WI38 (cell line): ENCODE results near the gene SERPINB13.

ENCODE experiments used
- H3K4me3 ChIP-seq: 2 replicates; pipeline ENCODE4 v1.5.1; 2011; ENCODE audit warnings: low read depth, mild to moderate bottlenecking, control low read depth, low read length
- TF ChIP-seq, protein P1 (sequence below): IDR thresholded peaks from 2 replicates; pipeline ENCODE4 v1.5.1; 2012; ENCODE audit warnings: low read depth, mild to moderate bottlenecking, control low read depth, low read length

The SERPINB13 gene

DNA sequence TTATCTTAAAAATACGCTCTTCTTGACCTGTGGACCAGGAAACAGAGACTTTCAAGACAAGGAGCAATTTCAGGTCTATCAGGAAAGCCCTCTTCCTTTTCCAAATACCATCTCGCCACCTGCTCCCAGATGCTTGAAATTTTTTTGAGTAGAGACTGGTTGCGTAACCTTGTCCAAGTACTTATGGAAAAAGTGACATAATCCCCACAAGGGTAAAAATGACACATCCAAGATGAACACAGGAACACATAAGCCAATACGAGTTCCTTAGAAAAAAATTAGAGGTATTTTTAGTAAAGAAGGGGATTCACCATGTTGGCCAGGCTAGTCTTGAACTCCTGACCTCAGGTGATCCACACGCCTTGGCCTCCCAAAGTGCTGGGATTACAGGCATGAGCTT is 1.8 kb downstream of the SERPINB13 start:
- TF ChIP-seq, protein P1, sequence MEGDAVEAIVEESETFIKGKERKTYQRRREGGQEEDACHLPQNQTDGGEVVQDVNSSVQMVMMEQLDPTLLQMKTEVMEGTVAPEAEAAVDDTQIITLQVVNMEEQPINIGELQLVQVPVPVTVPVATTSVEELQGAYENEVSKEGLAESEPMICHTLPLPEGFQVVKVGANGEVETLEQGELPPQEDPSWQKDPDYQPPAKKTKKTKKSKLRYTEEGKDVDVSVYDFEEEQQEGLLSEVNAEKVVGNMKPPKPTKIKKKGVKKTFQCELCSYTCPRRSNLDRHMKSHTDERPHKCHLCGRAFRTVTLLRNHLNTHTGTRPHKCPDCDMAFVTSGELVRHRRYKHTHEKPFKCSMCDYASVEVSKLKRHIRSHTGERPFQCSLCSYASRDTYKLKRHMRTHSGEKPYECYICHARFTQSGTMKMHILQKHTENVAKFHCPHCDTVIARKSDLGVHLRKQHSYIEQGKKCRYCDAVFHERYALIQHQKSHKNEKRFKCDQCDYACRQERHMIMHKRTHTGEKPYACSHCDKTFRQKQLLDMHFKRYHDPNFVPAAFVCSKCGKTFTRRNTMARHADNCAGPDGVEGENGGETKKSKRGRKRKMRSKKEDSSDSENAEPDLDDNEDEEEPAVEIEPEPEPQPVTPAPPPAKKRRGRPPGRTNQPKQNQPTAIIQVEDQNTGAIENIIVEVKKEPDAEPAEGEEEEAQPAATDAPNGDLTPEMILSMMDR, result no peak
- H3K4me3 ChIP-seq, result no peak overlapping the region

DNA sequence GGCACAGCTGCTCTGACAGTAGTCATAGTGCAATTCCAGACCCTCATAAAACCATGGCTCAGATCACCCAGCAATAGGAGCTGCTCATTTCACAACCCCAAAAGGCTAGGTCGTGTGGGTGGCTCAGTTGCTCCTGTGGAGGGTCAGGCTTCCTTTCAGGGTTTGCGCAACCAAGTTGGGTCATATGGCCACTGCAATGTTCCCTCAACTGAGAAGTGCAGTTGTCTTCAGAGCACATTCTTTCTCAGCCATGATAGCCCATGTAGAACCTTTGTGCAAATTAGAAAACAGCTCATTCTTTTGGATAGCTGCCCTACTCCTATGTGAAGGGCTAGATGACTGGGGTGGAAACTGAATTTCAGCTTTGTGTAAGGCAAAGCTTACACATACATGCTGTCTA is 3.2 kb downstream of the SERPINB13 start:
- no peak overlapping the region for H3K4me3 ChIP-seq
- TF ChIP-seq, protein P1, result no peak

DNA sequence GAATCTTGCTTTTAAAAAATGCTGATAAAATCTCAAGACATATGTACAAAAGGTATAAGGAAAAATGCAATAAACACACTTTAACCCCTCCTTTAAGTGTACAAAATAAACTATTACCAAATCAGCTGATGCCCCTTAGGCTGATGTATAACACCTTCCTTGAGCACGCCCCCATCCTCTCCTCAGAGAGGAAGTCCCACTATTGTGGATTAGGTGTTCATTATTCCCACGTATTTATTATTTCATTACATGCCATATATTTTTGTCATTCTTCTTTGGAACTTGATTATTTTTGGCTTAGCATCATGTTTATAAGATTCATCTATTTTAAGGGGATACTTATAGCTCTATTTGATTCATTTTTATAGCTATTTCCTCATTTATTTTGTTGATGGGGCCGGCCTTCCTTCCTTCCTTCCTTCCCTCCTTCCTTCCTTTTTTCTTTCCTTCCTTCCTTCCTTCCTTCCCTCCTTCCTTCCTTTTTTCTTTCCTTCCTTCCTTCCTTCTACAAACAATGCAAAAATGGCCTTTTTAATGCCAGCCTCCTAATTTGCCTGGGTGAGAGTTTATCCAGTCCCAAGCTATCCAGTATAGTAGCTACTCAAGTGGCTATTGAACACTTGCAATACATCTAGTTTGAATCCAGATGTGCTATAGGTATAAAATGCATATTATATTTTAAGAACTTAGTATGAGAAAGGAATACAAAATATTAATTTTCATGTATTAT is 4.0 kb downstream of the SERPINB13 start:
- TF ChIP-seq, protein P1, result no peak

GRCh38 chr18:63591725-63592124 is 4.6 kb downstream of the SERPINB13 start:
- TF ChIP-seq, protein P1, result no peak

More for the DNA sequence above, 4.0 kb downstream of the SERPINB13 start:
- H3K4me3 ChIP-seq, result no peak overlapping the region

DNA sequence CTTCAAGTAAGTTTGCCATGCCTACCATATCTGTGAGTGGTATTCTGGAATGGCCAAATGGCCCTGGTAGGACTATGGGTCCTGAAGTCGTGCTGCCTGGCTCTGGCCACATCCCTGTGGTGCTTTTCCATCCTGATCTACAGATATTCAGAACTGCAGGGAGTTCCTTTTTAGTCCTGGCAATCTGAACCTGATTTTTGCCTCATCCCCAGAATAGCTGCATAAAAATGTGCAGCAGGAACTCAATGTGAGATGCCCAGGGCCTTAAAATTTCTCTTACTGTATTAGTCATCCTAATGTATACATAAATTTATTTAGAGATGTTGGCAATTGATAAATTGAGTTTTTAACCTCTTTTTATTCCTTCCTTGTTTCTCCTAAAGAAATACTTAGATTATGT is 5.3 kb downstream of the SERPINB13 start:
- TF ChIP-seq, protein P1, result no peak
- no peak overlapping the region for H3K4me3 ChIP-seq

More at GRCh38 chr18:63591725-63592124, 4.6 kb downstream of the SERPINB13 start:
- no peak overlapping the region for H3K4me3 ChIP-seq

DNA sequence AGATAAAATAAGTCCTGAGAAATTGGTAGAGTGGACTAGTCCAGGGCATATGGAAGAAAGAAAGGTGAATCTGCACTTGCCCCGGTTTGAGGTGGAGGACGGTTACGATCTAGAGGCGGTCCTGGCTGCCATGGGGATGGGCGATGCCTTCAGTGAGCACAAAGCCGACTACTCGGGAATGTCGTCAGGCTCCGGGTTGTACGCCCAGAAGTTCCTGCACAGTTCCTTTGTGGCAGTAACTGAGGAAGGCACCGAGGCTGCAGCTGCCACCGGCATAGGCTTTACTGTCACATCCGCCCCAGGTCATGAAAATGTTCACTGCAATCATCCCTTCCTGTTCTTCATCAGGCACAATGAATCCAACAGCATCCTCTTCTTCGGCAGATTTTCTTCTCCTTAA is 9.8 kb downstream of the SERPINB13 start:
- H3K4me3 ChIP-seq, result no peak overlapping the region
- TF ChIP-seq, protein P1, result no peak

DNA sequence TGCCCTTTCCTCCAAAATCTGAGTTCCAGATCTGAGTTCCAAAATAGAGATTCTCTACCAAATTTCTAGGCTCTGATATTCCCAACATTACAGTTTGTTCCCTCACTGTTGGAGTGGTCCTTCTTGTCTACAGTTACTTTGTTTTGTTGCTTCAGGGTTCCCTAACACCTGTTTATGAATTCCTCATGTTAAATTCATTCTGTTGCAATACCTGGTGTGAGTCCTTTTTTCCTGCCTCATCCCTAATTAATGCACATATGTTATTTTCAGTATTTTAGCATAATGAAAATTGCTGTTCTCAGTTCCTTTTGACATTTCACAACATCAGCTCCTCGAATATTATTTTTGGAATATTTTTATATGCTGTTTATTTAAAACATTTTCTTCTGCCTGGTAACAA is 16.2 kb downstream of the SERPINB13 start:
- TF ChIP-seq, protein P1, result no peak

More for the DNA sequence above, 16.2 kb downstream of the SERPINB13 start:
- no peak overlapping the region for H3K4me3 ChIP-seq
